A673 (cell line): ENCODE measurements around the gene MEGF11. TPM values are rescaled to one million over a fixed set of nuclear protein-coding genes. Genes with fewer than 3 reads are reported as not detected.

Source experiments
- BruUV-seq: library from RNA; stranded (reverse); fragments of 400-500 nt; replicated peaks from 2 replicates; lab custom pipeline; 2021; lab: Mats Ljungman, UMichigan
- CTCF ChIA-PET: fragments of 300-600 bp; sonication (Branson Sonifier 250); formaldehyde crosslinking; loops from one replicate; lab custom pipeline; 2022; ENCODE audit warnings: antibody characterized with exemption; lab: Charles Lee
- POLR2A ChIA-PET: fragments of 300-600 bp; sonication (Branson Sonifier 250); formaldehyde crosslinking; loops from one replicate; lab custom pipeline; 2022; ENCODE audit warnings: antibody characterized with exemption; ENCODE audit not compliant: low non-redundant PET; lab: Charles Lee
- DNase-seq: peaks from one replicate; pipeline ENCODE4 v3.0.0-alpha.2; 2015; ENCODE audit warnings: low spot score
- H3K27ac ChIP-seq: fragments of 200-600 bp; sonication (generic); 2 replicates; pipeline ENCODE4 v1.5.1; 2016; ENCODE audit warnings: mixed run types, low read depth, mild to moderate bottlenecking, mixed read lengths, antibody characterized with exemption, low read length; ENCODE audit not compliant: poor library complexity, severe bottlenecking
- H3K27me3 ChIP-seq: fragments of 200-600 bp; sonication (generic); replicated peaks from 2 replicates; pipeline ENCODE4 v1.6.1; 2017; ENCODE audit warnings: mixed run types, low read depth, mild to moderate bottlenecking, mixed read lengths, antibody characterized with exemption, low read length; ENCODE audit not compliant: insufficient read depth, poor library complexity
- H3K36me3 ChIP-seq: fragments of 200-600 bp; sonication (generic); 2 replicates; pipeline ENCODE4 v1.6.1; 2016; ENCODE audit warnings: mixed run types, mild to moderate bottlenecking, mixed read lengths, antibody characterized with exemption, low read length; ENCODE audit not compliant: insufficient read depth, poor library complexity, severe bottlenecking
- H3K4me1 ChIP-seq: fragments of 200-600 bp; sonication (generic); 2 replicates; pipeline ENCODE4 v1.6.1; 2017; ENCODE audit warnings: mixed run types, mild to moderate bottlenecking, mixed read lengths, antibody characterized with exemption, low read length; ENCODE audit not compliant: insufficient read depth, poor library complexity, severe bottlenecking
- H3K4me3 ChIP-seq: fragments of 200-600 bp; sonication (generic); 2 replicates; pipeline ENCODE4 v1.5.1; 2016; ENCODE audit warnings: low read depth, mixed run types, mild to moderate bottlenecking, mixed read lengths, low read length; ENCODE audit not compliant: poor library complexity, severe bottlenecking
- H3K9me3 ChIP-seq: fragments of 200-600 bp; sonication (generic); 2 replicates; pipeline ENCODE4 v1.6.1; 2016; ENCODE audit warnings: mixed run types, low read depth, mild to moderate bottlenecking, mixed read lengths, antibody characterized with exemption, low read length; ENCODE audit not compliant: poor library complexity, severe bottlenecking
- CTCF ChIP-seq: fragments of 300-800, 200-600 bp; sonication (generic); conservative IDR thresholded peaks from 2 replicates; pipeline ENCODE4 v1.5.1; 2017; ENCODE audit warnings: low read depth, mild to moderate bottlenecking, antibody characterized with exemption, low read length, moderate library complexity, mixed read lengths
- EZH2 ChIP-seq: fragments of 200-600 bp; sonication (generic); IDR thresholded peaks from 2 replicates; pipeline ENCODE4 v1.6.1; 2017; ENCODE audit warnings: borderline replicate concordance, low read depth, mild to moderate bottlenecking, mixed read lengths, antibody characterized with exemption, low read length; ENCODE audit not compliant: poor library complexity, severe bottlenecking
- intact Hi-C: fragments of 100-400 bp; cut with micrococcal nuclease; formaldehyde crosslinking; loops from one replicate; pipeline ENCODE4 v1.10.0; 2022; ENCODE audit not compliant: unreplicated experiment
- total RNA-seq: library from RNA; stranded (reverse); gene quantifications from 2 replicates; pipeline ENCODE4 v1.2.3, GENCODE V29; 2021

Gene MEGF11
- total RNA-seq, 1 experiment from 2014 or later, result 0.43 TPM

- DNase-seq, result no peak
- Histone ChIP-seq H3K4me3 (no peak overlapping the region), H3K36me3 (no peaks in the 10 kb centered on the region), H3K27me3 (peaks cover 65% of the 10 kb centered on the region), H3K4me1 (peaks cover 3% of the 10 kb centered on the region), H3K9me3 (peaks cover 5% of the 10 kb centered on the region), H3K27ac (no peak overlapping the region)
- no TSS peak for BruUV-seq
- TF ChIP-seq CTCF (no peak), EZH2 (no peak)
- intact Hi-C loops, result no loop called here
- ChIA-PET POLR2A (no interaction called here), CTCF (no interaction called here)
These were observed 216.7 kb downstream of the MEGF11 start for GRCh38 chr15:66036859-66037258.

- intact Hi-C loops, result no loop called here
- BruUV-seq, result no TSS peak
These were observed 217.6 kb downstream of the MEGF11 start for GRCh38 chr15:66035901-66036300.

GRCh38 chr15:66033143-66033542 lies 220.4 kb downstream of the MEGF11 start:
- no TSS peak for BruUV-seq
- intact Hi-C loops, result no loop called here
- POLR2A ChIA-PET, result no interaction called here
- no peaks in the 10 kb centered on the region for H3K36me3 ChIP-seq
- no peak overlapping the region for H3K27ac ChIP-seq
- no peak for TF ChIP-seq EZH2
- TF ChIP-seq CTCF, result no peak
- H3K27me3 ChIP-seq, result peaks cover 40% of the 10 kb centered on the region
- CTCF ChIA-PET, result no interaction called here
- H3K9me3 ChIP-seq, result peaks cover 5% of the 10 kb centered on the region
- no peak overlapping the region for H3K4me3 ChIP-seq
- DNase-seq, result no peak
- H3K4me1 ChIP-seq, result peaks cover 3% of the 10 kb centered on the region

More at GRCh38 chr15:66035901-66036300, 217.6 kb downstream of the MEGF11 start:
- Histone ChIP-seq H3K4me1 (peaks cover 3% of the 10 kb centered on the region), H3K4me3 (no peak overlapping the region), H3K36me3 (no peaks in the 10 kb centered on the region), H3K9me3 (peaks cover 5% of the 10 kb centered on the region), H3K27ac (no peak overlapping the region), H3K27me3 (peaks cover 56% of the 10 kb centered on the region)
- TF ChIP-seq EZH2 (no peak), CTCF (no peak)
- ChIA-PET CTCF (no interaction called here), POLR2A (no interaction called here)
- DNase-seq, result no peak
